Ascending aorta (tissue), 2 donors: ENCODE data around the gene ARFGAP2. TPM values are rescaled to one million over a fixed set of nuclear protein-coding genes. Genes with fewer than 3 reads are reported as not detected.

Experiments
- DNase-seq, 2 donors: peaks; one replicate each; pipeline ENCODE4 v3.0.0-alpha.2; 2019; ENCODE audit warnings: low spot score in 2 of 2
- H3K27ac ChIP-seq, 2 donors: fragments of 200-600 bp; sonication (generic); one replicate each; pipeline ENCODE4 v1.5.1; 2016 to 2017; ENCODE audit warnings: mild to moderate bottlenecking in 1 of 2
- H3K27me3 ChIP-seq: fragments of 200-600 bp; sonication (generic); one replicate; pipeline ENCODE4 v1.5.1; 2017
- H3K36me3 ChIP-seq, 2 donors: fragments of 200-600 bp; sonication (generic); one replicate each; pipeline ENCODE4 v1.5.1; 2016
- H3K4me1 ChIP-seq, 2 donors: fragments of 200-600 bp; sonication (generic); one replicate each; pipeline ENCODE4 v1.5.1; 2016 to 2017; ENCODE audit warnings: mild to moderate bottlenecking in 1 of 2
- H3K4me3 ChIP-seq, 2 donors: fragments of 200-600 bp; sonication (generic); one replicate each; pipeline ENCODE4 v1.5.1; 2016 to 2017; ENCODE audit warnings: mild to moderate bottlenecking in 1 of 2
- H3K9me3 ChIP-seq, 2 donors: fragments of 200-600 bp; sonication (generic); one replicate each; pipeline ENCODE4 v1.5.1; 2016
- CTCF ChIP-seq, 3 experiments: fragments of 200-600 bp in 2 of 3; fragments of 450-650 bp in 1 of 3; sonication (generic) in 2 of 3; IDR thresholded peaks; one replicate each; pipeline ENCODE4 v1.5.1; 2016 to 2019; ENCODE audit warnings: antibody characterized with exemption in 3 of 3, mild to moderate bottlenecking in 1 of 3, moderate library complexity in 1 of 3
- intact Hi-C: fragments of 100-400 bp; cut with DNase I; formaldehyde crosslinking; loops from one replicate; pipeline ENCODE4 v1.15.1; 2023
- total RNA-seq: library from RNA; depleted of rRNA; stranded (reverse); fragments of >200 nt; gene quantifications from one replicate; pipeline ENCODE4 v1.1.0, GENCODE V29; 2016

The ARFGAP2 gene
- total RNA-seq, 1 donor from 2014 or later: 66.1 TPM

DNA sequence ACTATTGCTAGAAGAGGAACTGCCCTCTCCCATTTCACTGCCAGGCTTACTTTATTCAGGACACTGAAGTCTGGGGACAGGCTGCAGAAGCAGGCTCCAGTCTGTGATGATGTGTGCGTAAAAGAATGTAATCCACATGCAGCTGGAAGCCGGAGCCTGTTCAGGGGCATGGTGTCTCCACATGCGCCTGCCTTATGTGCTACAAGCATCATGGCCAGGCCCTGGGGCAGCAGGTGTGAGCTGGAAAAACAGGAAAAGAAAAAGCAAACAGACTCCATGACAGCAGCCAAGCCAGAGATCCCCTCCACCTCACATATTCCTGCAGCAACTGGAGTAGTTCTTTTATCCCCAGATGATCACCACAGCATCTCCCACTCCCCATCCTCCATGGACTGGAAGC, 33.4 kb downstream of the ARFGAP2 start:
- H3K4me3 ChIP-seq: no peak overlapping the region
- DNase-seq: no peak
- intact Hi-C loops: no loop called here
- H3K36me3 ChIP-seq: no peaks in the 10 kb centered on the region
- no peaks in the 10 kb centered on the region for H3K27me3 ChIP-seq
- no peak for TF ChIP-seq CTCF (IDR thresholded peaks at IDR 0.05)
- H3K4me1 ChIP-seq: no peaks in the 10 kb centered on the region
- no peak overlapping the region for H3K27ac ChIP-seq
- H3K9me3 ChIP-seq: no peaks in the 10 kb centered on the region

DNA sequence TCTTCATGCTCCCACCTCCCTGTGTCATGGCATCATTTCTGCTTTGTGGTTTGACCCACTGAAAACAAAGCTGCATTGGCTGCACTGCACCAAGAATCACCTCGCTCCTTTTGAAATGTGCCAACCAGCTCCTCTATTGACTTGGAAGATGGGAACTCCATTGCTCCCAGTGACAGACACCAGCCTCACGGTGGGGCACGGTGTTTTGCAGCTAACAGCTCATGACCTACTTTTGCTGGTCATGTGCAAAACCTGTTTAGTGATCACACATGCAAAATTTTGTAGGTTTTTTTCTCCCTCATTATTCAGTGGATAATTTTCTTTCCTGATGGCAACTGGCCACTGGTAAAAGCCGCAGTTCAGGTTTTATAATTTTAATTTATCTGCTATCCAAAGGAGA, 36.8 kb downstream of the ARFGAP2 start:
- no peak for TF ChIP-seq CTCF (IDR thresholded peaks at IDR 0.05)
- Histone ChIP-seq H3K27me3 (no peaks in the 10 kb centered on the region), H3K4me3 (no peak overlapping the region), H3K36me3 (peaks cover 0 to 5% of the 10 kb centered on the region in 2 donors), H3K4me1 (no peaks in the 10 kb centered on the region), H3K9me3 (no peaks in the 10 kb centered on the region), H3K27ac (no peak overlapping the region)
- DNase-seq: no peak
- intact Hi-C loops: no loop called here

- H3K27me3 ChIP-seq: no peaks in the 10 kb centered on the region
- no peak overlapping the region for H3K27ac ChIP-seq
- no peaks in the 10 kb centered on the region for H3K4me1 ChIP-seq
- DNase-seq: no peak
- H3K36me3 ChIP-seq: peaks cover 0 to 5% of the 10 kb centered on the region in 2 donors
- intact Hi-C loops: no loop called here
- TF ChIP-seq CTCF (IDR thresholded peaks at IDR 0.05): no peak
- no peak overlapping the region for H3K4me3 ChIP-seq
- no peaks in the 10 kb centered on the region for H3K9me3 ChIP-seq
Observed at GRCh38 chr11:47137476-47137875, 39.2 kb downstream of the ARFGAP2 start.

DNA sequence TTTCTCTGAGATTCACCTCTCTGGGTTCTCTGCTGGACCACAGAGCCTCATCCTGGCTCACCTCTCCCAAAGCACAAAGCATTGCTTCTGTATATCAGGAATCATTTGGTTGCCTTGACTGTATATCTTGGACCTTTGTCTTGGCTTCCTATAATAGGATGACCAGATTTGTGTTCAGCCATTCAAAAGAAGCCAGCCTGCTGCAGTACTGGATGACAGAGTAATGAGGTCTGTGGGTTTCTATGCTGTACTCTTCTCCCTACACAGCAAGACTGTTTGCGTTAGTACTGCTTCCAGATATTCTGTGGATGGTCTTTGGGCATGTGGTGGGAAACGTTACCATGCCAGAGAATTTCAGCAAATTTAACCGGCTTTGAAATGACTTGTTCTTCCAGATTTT, 39.8 kb downstream of the ARFGAP2 start:
- no peak for TF ChIP-seq CTCF (IDR thresholded peaks at IDR 0.05)

GRCh38 chr11:47136327-47136726, 40.4 kb downstream of the ARFGAP2 start:
- Histone ChIP-seq H3K36me3 (peaks cover 0 to 5% of the 10 kb centered on the region in 2 donors), H3K27me3 (no peaks in the 10 kb centered on the region), H3K4me1 (no peaks in the 10 kb centered on the region), H3K27ac (no peak overlapping the region), H3K4me3 (no peak overlapping the region), H3K9me3 (no peaks in the 10 kb centered on the region)
- TF ChIP-seq CTCF (IDR thresholded peaks at IDR 0.05): no peak
- no peak for DNase-seq
- intact Hi-C loops: no loop called here

More for the DNA sequence above, 39.8 kb downstream of the ARFGAP2 start:
- intact Hi-C loops: no loop called here
- H3K4me3 ChIP-seq: no peak overlapping the region
- no peak for DNase-seq
- no peaks in the 10 kb centered on the region for H3K9me3 ChIP-seq
- no peaks in the 10 kb centered on the region for H3K4me1 ChIP-seq
- H3K36me3 ChIP-seq: peaks cover 0 to 5% of the 10 kb centered on the region in 2 donors
- H3K27ac ChIP-seq: no peak overlapping the region
- H3K27me3 ChIP-seq: no peaks in the 10 kb centered on the region

GRCh38 chr11:47132981-47133380, 43.7 kb downstream of the ARFGAP2 start:
- intact Hi-C loops: no loop called here
- H3K4me3 ChIP-seq: no peak overlapping the region
- H3K4me1 ChIP-seq: no peaks in the 10 kb centered on the region
- no peak for DNase-seq
- no peak for TF ChIP-seq CTCF (IDR thresholded peaks at IDR 0.05)
- no peaks in the 10 kb centered on the region for H3K27me3 ChIP-seq
- no peak overlapping the region for H3K27ac ChIP-seq
- no peaks in the 10 kb centered on the region for H3K9me3 ChIP-seq
- H3K36me3 ChIP-seq: peaks cover 0 to 2% of the 10 kb centered on the region in 2 donors
